Measurements from ENCODE around the gene SRPK3. TPM values are rescaled to one million over a fixed set of nuclear protein-coding genes. Genes with fewer than 3 reads are reported as not detected.

Gene SRPK3
- total RNA-seq, 1 donor from 2014 or later, result 0.18 TPM

DNA sequence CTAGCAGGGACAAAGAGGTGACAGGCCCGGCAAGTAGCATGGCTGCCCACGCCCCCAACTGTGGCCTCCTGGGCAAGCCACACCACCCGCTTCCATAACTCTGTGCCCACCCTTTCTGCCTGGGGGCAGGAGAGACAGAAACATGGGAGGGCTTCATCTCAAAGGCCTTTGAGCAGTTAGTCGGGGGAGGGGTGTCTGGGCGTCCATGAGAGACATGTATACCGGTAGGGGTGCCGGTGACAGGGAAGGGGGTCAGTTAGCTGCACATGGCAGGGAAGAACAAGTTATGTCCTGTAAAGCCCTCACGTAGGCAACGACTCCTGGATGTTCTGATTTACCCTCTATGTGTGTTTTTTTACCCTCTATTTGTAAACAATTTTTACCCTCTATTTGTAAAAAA is 40.2 kb downstream of the SRPK3 start:
- H3K9me3 Mint-ChIP-seq (ENCODE audit: unreplicated experiment), result no peaks in the 10 kb centered on the region
- no peaks in the 10 kb centered on the region for H3K36me3 Mint-ChIP-seq (ENCODE audit: low read depth, unreplicated experiment)
- peaks cover 18% of the 10 kb centered on the region for H3K4me1 Mint-ChIP-seq (ENCODE audit: unreplicated experiment)

DNA sequence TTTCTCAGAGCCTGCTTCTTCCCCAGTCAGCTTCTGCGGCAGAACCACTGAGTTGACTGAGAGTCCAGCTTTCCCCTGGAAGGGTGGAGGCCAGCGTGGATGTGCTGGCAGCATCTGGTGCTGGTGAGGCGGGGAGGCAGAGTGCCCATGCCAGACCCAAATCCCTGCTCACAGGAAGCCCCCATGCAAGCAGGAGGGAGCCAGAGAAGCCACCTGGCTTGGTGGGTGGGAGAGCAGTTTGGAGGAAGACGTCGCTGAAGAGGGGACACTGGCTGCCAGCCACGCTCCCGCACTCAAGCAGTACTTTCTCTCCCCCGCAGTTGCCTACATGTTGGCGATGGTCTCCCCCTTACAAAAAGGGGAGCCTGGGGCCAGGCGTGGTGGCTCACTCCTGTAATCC is 43.5 kb downstream of the SRPK3 start:
- H3K27me3 Mint-ChIP-seq (ENCODE audit: unreplicated experiment), result peaks cover 4% of the 10 kb centered on the region
- H3K4me1 Mint-ChIP-seq (ENCODE audit: unreplicated experiment), result peaks cover 10% of the 10 kb centered on the region
- no peak overlapping the region for H3K27ac Mint-ChIP-seq (ENCODE audit: unreplicated experiment)
- H3K9me3 Mint-ChIP-seq (ENCODE audit: unreplicated experiment), result no peaks in the 10 kb centered on the region
- no peak for DNase-seq (ENCODE audit: low spot score)
- H3K36me3 Mint-ChIP-seq (ENCODE audit: low read depth, unreplicated experiment), result no peaks in the 10 kb centered on the region
- TF ChIP-seq, protein P1, sequence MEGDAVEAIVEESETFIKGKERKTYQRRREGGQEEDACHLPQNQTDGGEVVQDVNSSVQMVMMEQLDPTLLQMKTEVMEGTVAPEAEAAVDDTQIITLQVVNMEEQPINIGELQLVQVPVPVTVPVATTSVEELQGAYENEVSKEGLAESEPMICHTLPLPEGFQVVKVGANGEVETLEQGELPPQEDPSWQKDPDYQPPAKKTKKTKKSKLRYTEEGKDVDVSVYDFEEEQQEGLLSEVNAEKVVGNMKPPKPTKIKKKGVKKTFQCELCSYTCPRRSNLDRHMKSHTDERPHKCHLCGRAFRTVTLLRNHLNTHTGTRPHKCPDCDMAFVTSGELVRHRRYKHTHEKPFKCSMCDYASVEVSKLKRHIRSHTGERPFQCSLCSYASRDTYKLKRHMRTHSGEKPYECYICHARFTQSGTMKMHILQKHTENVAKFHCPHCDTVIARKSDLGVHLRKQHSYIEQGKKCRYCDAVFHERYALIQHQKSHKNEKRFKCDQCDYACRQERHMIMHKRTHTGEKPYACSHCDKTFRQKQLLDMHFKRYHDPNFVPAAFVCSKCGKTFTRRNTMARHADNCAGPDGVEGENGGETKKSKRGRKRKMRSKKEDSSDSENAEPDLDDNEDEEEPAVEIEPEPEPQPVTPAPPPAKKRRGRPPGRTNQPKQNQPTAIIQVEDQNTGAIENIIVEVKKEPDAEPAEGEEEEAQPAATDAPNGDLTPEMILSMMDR (IDR thresholded peaks at IDR 0.05; ENCODE audit: unreplicated experiment), result no peak
- H3K4me3 Mint-ChIP-seq (ENCODE audit: unreplicated experiment), result no peak overlapping the region

More for the DNA sequence above, 40.2 kb downstream of the SRPK3 start:
- Mint-ChIP-seq H3K27me3 (ENCODE audit: unreplicated experiment) (no peaks in the 10 kb centered on the region), H3K27ac (ENCODE audit: unreplicated experiment) (no peak overlapping the region), H3K4me3 (ENCODE audit: unreplicated experiment) (no peak overlapping the region)
- TF ChIP-seq, protein P1 (IDR thresholded peaks at IDR 0.05; ENCODE audit: unreplicated experiment), result no peak
- no peak for DNase-seq (ENCODE audit: low spot score)

DNA sequence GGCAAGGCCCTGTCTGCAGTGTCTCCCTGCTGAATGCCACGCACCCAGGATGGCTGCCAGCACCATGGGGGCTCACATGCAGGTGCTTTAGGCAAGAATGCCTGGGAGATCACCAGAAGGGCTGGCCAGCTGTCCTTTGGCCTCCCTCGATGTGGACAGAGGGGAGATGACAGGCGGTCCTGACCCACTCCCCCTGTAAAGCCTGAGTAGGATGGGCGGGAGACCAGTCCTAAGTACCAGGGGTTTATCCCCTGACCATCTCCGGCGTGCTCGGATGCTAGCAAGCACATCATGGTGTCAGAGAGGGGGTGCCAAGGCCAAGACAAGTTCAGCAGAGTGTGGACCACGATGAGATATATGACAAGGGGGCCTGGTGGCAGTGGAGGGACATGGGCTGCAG is 44.2 kb downstream of the SRPK3 start:
- Mint-ChIP-seq H3K9me3 (ENCODE audit: unreplicated experiment) (no peaks in the 10 kb centered on the region), H3K27me3 (ENCODE audit: unreplicated experiment) (peaks cover 4% of the 10 kb centered on the region), H3K27ac (ENCODE audit: unreplicated experiment) (no peak overlapping the region), H3K36me3 (ENCODE audit: low read depth, unreplicated experiment) (no peaks in the 10 kb centered on the region), H3K4me3 (ENCODE audit: unreplicated experiment) (no peak overlapping the region), H3K4me1 (ENCODE audit: unreplicated experiment) (peaks cover 10% of the 10 kb centered on the region)
- no peak for DNase-seq (ENCODE audit: low spot score)
- TF ChIP-seq, protein P1 (IDR thresholded peaks at IDR 0.05; ENCODE audit: unreplicated experiment), result no peak

DNA sequence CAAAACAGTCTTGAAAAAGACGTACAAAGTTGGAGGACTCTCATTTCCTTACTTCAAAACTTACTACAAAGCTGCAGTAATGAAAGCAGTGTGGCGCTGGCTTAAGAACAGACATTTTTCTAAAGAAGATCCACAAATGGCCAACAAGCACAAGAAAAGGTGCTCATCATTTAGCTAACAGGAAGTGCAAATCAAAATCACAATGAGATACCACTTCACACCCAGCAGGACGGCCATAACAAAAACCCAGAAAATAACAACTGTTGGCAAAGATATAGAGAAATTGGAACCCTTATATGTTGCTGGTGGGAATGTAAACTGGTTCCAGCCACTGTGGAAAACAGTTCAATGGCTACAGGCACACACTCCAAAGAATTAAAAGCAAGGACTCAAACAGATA is 46.2 kb downstream of the SRPK3 start:
- no peak for DNase-seq (ENCODE audit: low spot score)
- no peak overlapping the region for H3K27ac Mint-ChIP-seq (ENCODE audit: unreplicated experiment)
- peaks cover 10% of the 10 kb centered on the region for H3K4me1 Mint-ChIP-seq (ENCODE audit: unreplicated experiment)
- H3K4me3 Mint-ChIP-seq (ENCODE audit: unreplicated experiment), result no peak overlapping the region
- H3K36me3 Mint-ChIP-seq (ENCODE audit: low read depth, unreplicated experiment), result no peaks in the 10 kb centered on the region
- H3K27me3 Mint-ChIP-seq (ENCODE audit: unreplicated experiment), result peaks cover 4% of the 10 kb centered on the region
- no peaks in the 10 kb centered on the region for H3K9me3 Mint-ChIP-seq (ENCODE audit: unreplicated experiment)
- TF ChIP-seq, protein P1 (IDR thresholded peaks at IDR 0.05; ENCODE audit: unreplicated experiment), result no peak

DNA sequence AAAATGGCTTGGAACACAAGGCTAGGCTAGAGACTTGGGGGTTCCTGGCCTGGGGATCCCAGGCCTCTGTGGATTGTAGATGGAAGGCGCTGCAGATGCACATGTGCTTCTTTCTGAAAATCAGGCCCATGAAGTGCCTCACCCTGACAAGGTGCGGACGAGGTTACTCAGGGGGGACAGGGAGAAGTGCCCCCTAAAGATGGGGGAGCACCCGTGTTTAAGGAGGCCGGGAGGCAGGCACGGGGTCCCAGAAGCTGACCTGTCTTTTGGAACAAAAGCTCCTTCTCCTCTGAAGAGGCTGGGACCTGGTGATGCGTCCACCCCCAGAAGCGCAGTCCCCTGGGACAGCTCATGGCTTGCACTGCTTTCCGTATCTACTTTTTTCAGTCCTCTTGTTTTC is 47.1 kb downstream of the SRPK3 start:
- Mint-ChIP-seq H3K36me3 (ENCODE audit: low read depth, unreplicated experiment) (no peaks in the 10 kb centered on the region), H3K27ac (ENCODE audit: unreplicated experiment) (peak overlapping the region; percentile 22), H3K4me3 (ENCODE audit: unreplicated experiment) (no peak overlapping the region), H3K27me3 (ENCODE audit: unreplicated experiment) (peaks cover 4% of the 10 kb centered on the region), H3K4me1 (ENCODE audit: unreplicated experiment) (peaks cover 7% of the 10 kb centered on the region), H3K9me3 (ENCODE audit: unreplicated experiment) (no peaks in the 10 kb centered on the region)
- TF ChIP-seq, protein P1 (IDR thresholded peaks at IDR 0.05; ENCODE audit: unreplicated experiment), result no peak
- no peak for DNase-seq (ENCODE audit: low spot score)

Measured in endothelial cell (in vitro differentiated cells).